Stomach (tissue), 9 donors: Measurements from ENCODE around the gene EIF4EBP3. TPM values are rescaled to one million over a fixed set of nuclear protein-coding genes. Genes with fewer than 3 reads are reported as not detected.

Source experiments
- DNase-seq, 2 donors: peaks; one replicate each; pipeline versions ENCODE4 v3.0.0 to v3.0.0-alpha.2; 2013 to 2019
- H3K27ac ChIP-seq, 5 donors: fragments of 200-600 bp in 4 of 5; sonication (generic) in 4 of 5; one replicate each; pipeline ENCODE4 v1.5.1; 2013 to 2019; ENCODE audit warnings: mild to moderate bottlenecking in 1 of 5, moderate library complexity in 1 of 5
- H3K27me3 ChIP-seq, 3 donors: fragments of 200-600 bp; sonication (generic); one replicate each; pipeline ENCODE4 v1.5.1; 2017 to 2019; ENCODE audit warnings: mixed run types in 1 of 3
- H3K36me3 ChIP-seq, 4 donors: fragments of 200-600 bp; sonication (generic); 1 replicate in 3 of 4; 2 replicates in 1 of 4; pipeline ENCODE4 v1.5.1; 2016 to 2019
- H3K4me1 ChIP-seq, 4 donors: fragments of 200-600 bp; sonication (generic); one replicate each; pipeline ENCODE4 v1.5.1; 2016 to 2019
- H3K4me3 ChIP-seq, 4 donors: fragments of 200-600 bp; sonication (generic) in 3 of 4; one replicate each; pipeline ENCODE4 v1.5.1; 2016 to 2019; ENCODE audit warnings: mild to moderate bottlenecking in 1 of 4
- H3K9me3 ChIP-seq, 4 donors: fragments of 200-600 bp; sonication (generic); one replicate each; pipeline ENCODE4 v1.5.1; 2016 to 2019
- CTCF ChIP-seq, 7 experiments: fragments of 450-650 bp in 4 of 7; fragments of 200-600 bp in 3 of 7; sonication (generic) in 3 of 7; IDR thresholded peaks; one replicate each; pipeline ENCODE4 v1.5.1; 2016 to 2019; ENCODE audit warnings: antibody characterized with exemption in 7 of 7, control low read depth in 2 of 7, mild to moderate bottlenecking in 1 of 7
- EP300 ChIP-seq: sonication (generic); formaldehyde crosslinking; IDR thresholded peaks from one replicate; pipeline ENCODE4 v1.6.1; 2017; ENCODE audit warnings: antibody characterized with exemption
- POLR2A ChIP-seq, 4 donors: fragments of 450-650 bp; IDR thresholded peaks; one replicate each; pipeline ENCODE4 v1.6.1; 2016; ENCODE audit warnings: antibody characterized with exemption in 4 of 4, control low read depth in 2 of 4, mild to moderate bottlenecking in 1 of 4, moderate library complexity in 1 of 4
- POLR2AphosphoS5 ChIP-seq, 3 donors: sonication (generic); formaldehyde crosslinking; IDR thresholded peaks; one replicate each; pipeline ENCODE4 v1.6.1; 2016; ENCODE audit warnings: antibody characterized with exemption in 3 of 3
- WGBS, 5 donors: extraction: QIAGEN DNeasy Blood & Tissue Kit in 3 of 5; methylation state at CpG; one replicate each; pipeline versions ENCODE4 v1.1.5 to v1.1.7; 2013 to 2018; 5-methylcytosine and 5-hydroxymethylcytosine counted together
- intact Hi-C: fragments of 100-400 bp; cut with DNase I; formaldehyde crosslinking; loops from one replicate; pipeline ENCODE4 v1.15.1; 2023; ENCODE audit warnings: low total_unique reads
- polyA plus RNA-seq, 3 donors: library from polyadenylated mRNA; stranded (reverse); fragments of 200-250 nt; gene quantifications; one replicate each; pipeline ENCODE4 v1.2.3, GENCODE V29; 2013
- total RNA-seq, 5 donors: library from RNA; depleted of rRNA; stranded (reverse); fragments of >200 nt; gene quantifications; one replicate each; pipeline versions ENCODE4 v1.1.0 to v1.2.3, GENCODE V29; 2014 to 2016
- donor health status: healthy with polysubstance abuse.
- donor health status: Bipolar disorder and iron deficiency.
- donor health status: healthy.

The EIF4EBP3 gene
- total and polyA plus RNA-seq, 8 donors, result 2.7 to 90.9 (median 12.2) TPM

DNA sequence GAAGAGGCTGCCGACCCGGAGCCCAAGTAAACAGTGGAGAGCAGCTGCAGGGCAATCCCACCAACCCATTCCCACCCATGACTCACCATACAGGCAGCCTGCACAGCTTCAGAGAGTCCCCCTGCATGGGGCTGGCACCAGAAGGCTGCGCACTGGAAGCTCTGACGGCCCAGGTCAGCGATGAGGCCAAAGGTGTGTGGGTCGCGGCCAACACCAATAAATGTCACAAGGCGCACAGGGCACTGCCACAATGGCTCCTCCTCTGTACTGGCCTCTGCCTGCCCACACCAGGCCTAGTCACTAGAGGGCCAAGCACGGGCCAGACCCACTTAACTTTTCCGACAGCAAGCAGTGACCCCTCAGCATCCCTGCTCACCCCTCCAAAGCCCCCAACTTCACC, 12.8 kb downstream of the EIF4EBP3 start:
- intact Hi-C loops, result no loop called here
- Histone ChIP-seq H3K9me3 (no peaks in the 10 kb centered on the region), H3K4me1 (peaks cover 26 to 54% (median 46%) of the 10 kb centered on the region in 4 donors), H3K27me3 (no peaks in the 10 kb centered on the region), H3K36me3 (peaks cover 0 to 34% (median 28%) of the 10 kb centered on the region in 4 donors), H3K27ac (peak overlapping the region in 1 of 5 donors; percentile 10), H3K4me3 (no peak overlapping the region)
- DNase-seq, result no peak
- WGBS, 5 donors, result 82 to 93% (median 91%) methylated on average over 10 of the region's 10 CpGs
- TF ChIP-seq POLR2AphosphoS5 (IDR thresholded peaks at IDR 0.05) (no peak), EP300 (no peak), POLR2A (IDR thresholded peaks at IDR 0.05) (no peak), CTCF (IDR thresholded peaks at IDR 0.05) (no peak)

GRCh38 chr5:140561753-140562523, 14.5 kb downstream of the EIF4EBP3 start:
- DNase-seq, result no peak
- no peak for TF ChIP-seq EP300
- TF ChIP-seq CTCF (IDR thresholded peaks at IDR 0.05), result no peak
- no peak for TF ChIP-seq POLR2A (IDR thresholded peaks at IDR 0.05)
- no peak for TF ChIP-seq POLR2AphosphoS5 (IDR thresholded peaks at IDR 0.05)

GRCh38 chr5:140563596-140563995, 16.1 kb downstream of the EIF4EBP3 start:
- no peaks in the 10 kb centered on the region for H3K27me3 ChIP-seq
- no peaks in the 10 kb centered on the region for H3K9me3 ChIP-seq
- WGBS, 5 donors, result 56 to 66% (median 61%) methylated on average over 8 of the region's 8 CpGs
- intact Hi-C loops, result no loop called here
- DNase-seq, result peak in 1 of 2 donors; percentile 42
- TF ChIP-seq POLR2AphosphoS5 (IDR thresholded peaks at IDR 0.05) (no peak), CTCF (IDR thresholded peaks at IDR 0.05) (no peak)
- H3K36me3 ChIP-seq, result peaks cover 17 to 58% (median 52%) of the 10 kb centered on the region in 4 donors
- peaks cover 20 to 62% (median 54%) of the 10 kb centered on the region in 4 donors for H3K4me1 ChIP-seq
- H3K4me3 ChIP-seq, result peak overlapping the region; percentile 66 to 79 (median 74)
- peak overlapping the region; percentile 92 to 95 (median 94) for H3K27ac ChIP-seq

More at GRCh38 chr5:140561753-140562523, 14.5 kb downstream of the EIF4EBP3 start:
- WGBS, 5 donors, result 89 to 97% (median 92%) methylated on average over 6 to 10 of the region's 10 CpGs
- Histone ChIP-seq H3K27me3 (no peaks in the 10 kb centered on the region), H3K9me3 (no peaks in the 10 kb centered on the region), H3K4me3 (no peak overlapping the region), H3K4me1 (peaks cover 24 to 56% (median 49%) of the 10 kb centered on the region in 4 donors), H3K27ac (peak overlapping the region in 1 of 5 donors; percentile 95), H3K36me3 (peaks cover 7 to 41% (median 37%) of the 10 kb centered on the region in 4 donors)
- intact Hi-C loops, result no loop called here

- Histone ChIP-seq H3K9me3 (no peaks in the 10 kb centered on the region), H3K36me3 (peaks cover 17 to 57% (median 53%) of the 10 kb centered on the region in 4 donors), H3K4me1 (peaks cover 24 to 70% (median 59%) of the 10 kb centered on the region in 4 donors), H3K27me3 (no peaks in the 10 kb centered on the region), H3K4me3 (peak within 1 kb of the TSS; percentile 66 to 79 (median 74)), H3K27ac (peak within 1 kb of the TSS; percentile 92 to 95 (median 94))
- 0 to 1% (median 0%) methylated on average over 29 to 74 of the region's 74 CpGs for WGBS, 5 donors
- TF ChIP-seq EP300 (no peak), POLR2A (IDR thresholded peaks at IDR 0.05) (peak in 2 of 4 donors; percentile 66 to 75), POLR2AphosphoS5 (IDR thresholded peaks at IDR 0.05) (peak; percentile 90 to 96 (median 92)), CTCF (IDR thresholded peaks at IDR 0.05) (no peak)
- peak; percentile 96 to 99 for DNase-seq
- intact Hi-C loops, result loop anchor here (5.0 kb wide), 1 partner anchor 68 kb away; the partner anchor contains the start of gene CD14
Measured at GRCh38 chr5:140564196-140565023, 16.9 kb downstream of the EIF4EBP3 start, which contains the start of the genes APBB3 and SLC35A4. APBB3 (minus strand) TSS chr5:140564598; CDS start chr5:140564245, 353 bp downstream. SLC35A4 (plus strand) TSS chr5:140564828; CDS start chr5:140567170, 2,342 bp downstream.
